Stimulated activated effector memory CD8-positive, alpha-beta T cell treated with anti-CD3 and anti-CD28 coated beads, Interleukin-12 subunit alpha, Interleukin-12 subunit beta, amount 100 ng/mL, for 72 hours (primary cell): ENCODE results near the gene RPS6KA4.

ENCODE experiments used
- ATAC-seq: fragments of 150-1000 bp; cut with Tn5 transposase; 2 replicates; pipeline ENCODE4 v1.10.0; 2021
- DNase-seq, 2 donors: peaks; one replicate each; pipeline ENCODE4 v3.0.0; 2021 to 2022; ENCODE audit warnings: low spot score in 2 of 2
- H3K27ac Mint-ChIP-seq: one replicate; pipeline ENCODE4 v1.8.0; 2022; ENCODE audit warnings: mild to moderate bottlenecking, mixed read lengths
- H3K36me3 Mint-ChIP-seq: one replicate; pipeline ENCODE4 v1.8.0; 2022; ENCODE audit warnings: mild to moderate bottlenecking, mixed read lengths
- H3K4me1 Mint-ChIP-seq: one replicate; pipeline ENCODE4 v1.8.0; 2022; ENCODE audit warnings: mixed read lengths
- H3K4me3 Mint-ChIP-seq: one replicate; pipeline ENCODE4 v1.8.0; 2022; ENCODE audit warnings: mild to moderate bottlenecking, mixed read lengths
- H3K9me3 Mint-ChIP-seq: one replicate; pipeline ENCODE4 v1.8.0; 2022; ENCODE audit warnings: mixed read lengths

RPS6KA4 gene

GRCh38 chr11:64352099-64352994 is 6.6 kb upstream of the RPS6KA4 start:
- Mint-ChIP-seq H3K27ac (no peak overlapping the region), H3K4me3 (no peak overlapping the region)

GRCh38 chr11:64352995-64353714 is 5.8 kb upstream of the RPS6KA4 start:
- Mint-ChIP-seq H3K9me3 (no peaks in the 10 kb centered on the region), H3K4me1 (peaks cover 15% of the 10 kb centered on the region), H3K27ac (no peak overlapping the region), H3K4me3 (no peak overlapping the region), H3K36me3 (peaks cover 68% of the 10 kb centered on the region)
- ATAC-seq = no peak
- DNase-seq = no peak

More at GRCh38 chr11:64352099-64352994, 6.6 kb upstream of the RPS6KA4 start:
- Mint-ChIP-seq H3K36me3 (peaks cover 76% of the 10 kb centered on the region), H3K4me1 (peaks cover 8% of the 10 kb centered on the region), H3K9me3 (no peaks in the 10 kb centered on the region)
- ATAC-seq (no peak), DNase-seq (no peak)

GRCh38 chr11:64353715-64354506 is 5.1 kb upstream of the RPS6KA4 start:
- no peak for ATAC-seq
- no peak for DNase-seq
- peaks cover 63% of the 10 kb centered on the region for H3K36me3 Mint-ChIP-seq
- no peaks in the 10 kb centered on the region for H3K9me3 Mint-ChIP-seq
- no peak overlapping the region for H3K27ac Mint-ChIP-seq
- no peak overlapping the region for H3K4me3 Mint-ChIP-seq
- H3K4me1 Mint-ChIP-seq = peaks cover 17% of the 10 kb centered on the region

GRCh38 chr11:64355078-64355940 is 3.7 kb upstream of the RPS6KA4 start:
- no peak for ATAC-seq
- Mint-ChIP-seq H3K9me3 (no peaks in the 10 kb centered on the region), H3K4me3 (no peak overlapping the region), H3K36me3 (peaks cover 61% of the 10 kb centered on the region), H3K4me1 (peaks cover 28% of the 10 kb centered on the region), H3K27ac (no peak overlapping the region)
- DNase-seq = no peak

- Mint-ChIP-seq H3K27ac (peak overlapping the region; percentile 84), H3K4me1 (peaks cover 38% of the 10 kb centered on the region), H3K9me3 (no peaks in the 10 kb centered on the region), H3K36me3 (peaks cover 57% of the 10 kb centered on the region), H3K4me3 (peak overlapping the region; percentile 46)
- no peak for DNase-seq
- ATAC-seq = no peak
Observed at GRCh38 chr11:64356498-64357411, 2.2 kb upstream of the RPS6KA4 start.

GRCh38 chr11:64357446-64357845 is 1.5 kb upstream of the RPS6KA4 start:
- peak overlapping the region; percentile 93 for H3K4me3 Mint-ChIP-seq
- no peaks in the 10 kb centered on the region for H3K9me3 Mint-ChIP-seq
- peaks cover 38% of the 10 kb centered on the region for H3K4me1 Mint-ChIP-seq
- peaks cover 54% of the 10 kb centered on the region for H3K36me3 Mint-ChIP-seq
- ATAC-seq = no peak
- peak overlapping the region; percentile 85 for H3K27ac Mint-ChIP-seq
- no peak for DNase-seq

GRCh38 chr11:64357904-64358535 is 942 bp upstream of the RPS6KA4 start:
- peak; percentile 79 for ATAC-seq
- Mint-ChIP-seq H3K4me1 (peaks cover 38% of the 10 kb centered on the region), H3K36me3 (peaks cover 54% of the 10 kb centered on the region), H3K4me3 (peak overlapping the region; percentile 93), H3K9me3 (no peaks in the 10 kb centered on the region), H3K27ac (peak overlapping the region; percentile 85)
- DNase-seq = peak; percentile 45 to 67

- ATAC-seq (peak; percentile 1), DNase-seq (no peak)
- H3K4me3 Mint-ChIP-seq = peak overlapping the region; percentile 93
- peak overlapping the region; percentile 85 for H3K27ac Mint-ChIP-seq
- peaks cover 38% of the 10 kb centered on the region for H3K4me1 Mint-ChIP-seq
- no peaks in the 10 kb centered on the region for H3K9me3 Mint-ChIP-seq
- peaks cover 55% of the 10 kb centered on the region for H3K36me3 Mint-ChIP-seq
Observed at GRCh38 chr11:64358536-64358906, 441 bp upstream of the RPS6KA4 start.

- H3K27ac Mint-ChIP-seq = peak overlapping the region; percentile 85
- H3K36me3 Mint-ChIP-seq = peaks cover 69% of the 10 kb centered on the region
Observed at GRCh38 chr11:64359712-64360445, 917 bp downstream of the RPS6KA4 start.

GRCh38 chr11:64360448-64360921 is 1.5 kb downstream of the RPS6KA4 start:
- Mint-ChIP-seq H3K9me3 (no peaks in the 10 kb centered on the region), H3K4me3 (peak overlapping the region; percentile 93), H3K4me1 (peaks cover 38% of the 10 kb centered on the region), H3K27ac (peak overlapping the region; percentile 85), H3K36me3 (peaks cover 69% of the 10 kb centered on the region)
- ATAC-seq = no peak
- no peak for DNase-seq

More at GRCh38 chr11:64359712-64360445, 917 bp downstream of the RPS6KA4 start:
- Mint-ChIP-seq H3K4me1 (peaks cover 38% of the 10 kb centered on the region), H3K4me3 (peak overlapping the region; percentile 93), H3K9me3 (no peaks in the 10 kb centered on the region)
- no peak for DNase-seq
- ATAC-seq = no peak

GRCh38 chr11:64361659-64362058 is 2.7 kb downstream of the RPS6KA4 start:
- Mint-ChIP-seq H3K4me1 (peaks cover 34% of the 10 kb centered on the region), H3K27ac (no peak overlapping the region), H3K9me3 (no peaks in the 10 kb centered on the region), H3K4me3 (peak overlapping the region; percentile 93), H3K36me3 (peaks cover 69% of the 10 kb centered on the region)
- DNase-seq (no peak), ATAC-seq (no peak)

GRCh38 chr11:64362339-64362738 is 3.4 kb downstream of the RPS6KA4 start:
- Mint-ChIP-seq H3K36me3 (peaks cover 70% of the 10 kb centered on the region), H3K4me3 (no peak overlapping the region)

More at GRCh38 chr11:64362339-64362738, 3.4 kb downstream of the RPS6KA4 start:
- Mint-ChIP-seq H3K9me3 (no peaks in the 10 kb centered on the region), H3K27ac (no peak overlapping the region), H3K4me1 (peaks cover 31% of the 10 kb centered on the region)
- ATAC-seq (no peak), DNase-seq (no peak)
